Right lobe of liver (tissue), 6 donors: Measurements from ENCODE around the gene MET. TPM values are rescaled to one million over a fixed set of nuclear protein-coding genes. Genes with fewer than 3 reads are reported as not detected.
A peak's percentile ranks its signal among the peaks of the same experiment; 100 is the strongest.

Experiments
- ATAC-seq, 4 donors: fragments of 200-7000 bp; cut with Tn5 transposase; one replicate each; pipeline ENCODE4 v1.9.1; 2020; ENCODE audit warnings: mild to moderate bottlenecking in 4 of 4, moderate library complexity in 4 of 4
- DNase-seq, 3 donors: peaks; one replicate each; pipeline ENCODE4 v3.0.0-alpha.2; 2020
- H3K27ac ChIP-seq, 3 donors: fragments of 200-600 bp; one replicate each; pipeline ENCODE4 v1.8.0; 2022
- H3K27me3 ChIP-seq, 2 donors: fragments of 200-600 bp; one replicate each; pipeline ENCODE4 v1.8.0; 2022
- H3K36me3 ChIP-seq, 4 donors: fragments of 200-600 bp; sonication (generic) in 1 of 4; one replicate each; pipeline versions ENCODE4 v1.5.1 to v1.8.0; 2017 to 2022; ENCODE audit warnings: control low read depth in 1 of 4
- H3K4me1 ChIP-seq, 4 donors: fragments of 200-600 bp; sonication (generic) in 1 of 4; one replicate each; pipeline versions ENCODE4 v1.5.1 to v1.8.0; 2017 to 2022; ENCODE audit warnings: control low read depth in 1 of 4
- H3K4me3 ChIP-seq, 3 donors: fragments of 200-600 bp; one replicate each; pipeline ENCODE4 v1.8.0; 2022
- H3K9me3 ChIP-seq, 4 donors: fragments of 200-600 bp; sonication (generic) in 1 of 4; one replicate each; pipeline versions ENCODE4 v1.5.1 to v1.8.0; 2017 to 2022; ENCODE audit warnings: control low read depth in 1 of 4
- POLR2A ChIP-seq: fragments of 450-650 bp; IDR thresholded peaks from one replicate; pipeline ENCODE4 v1.6.1; 2017; ENCODE audit warnings: antibody characterized with exemption, mild to moderate bottlenecking
- WGBS: methylation state at CpG from one replicate; pipeline ENCODE4 v1.1.6; 2018; ENCODE audit warnings: low coverage, low lambda C conversion rate; ENCODE audit not compliant: insufficient coverage; ENCODE audit errors: missing lambda C conversion rate; 5-methylcytosine and 5-hydroxymethylcytosine counted together
- intact Hi-C, 2 donors: fragments of 100-400 bp; cut with DNase I; formaldehyde crosslinking; loops; one replicate each; pipeline versions ENCODE4 v1.11.2 to v1.14.1; 2022
- total RNA-seq, 6 experiments: library from RNA; depleted of rRNA in 2 of 6; stranded (reverse); fragments of >200 nt in 2 of 6; fragmentation: NEBNext Ultra II Directional in 3 of 6; extraction: Animal tissue kit (Norgen Biotek cat#: 25700) in 3 of 6; gene quantifications; one replicate each; pipeline versions ENCODE4 v1.1.0 to v1.2.4, GENCODE V29; 2016 to 2023
- TF ChIP-seq, protein P1 (sequence below), 4 donors: fragments of 200-600 bp in 3 of 4; fragments of 450-650 bp in 1 of 4; IDR thresholded peaks; one replicate each; pipeline versions ENCODE4 v1.5.1 to v1.8.0; 2016 to 2022; ENCODE audit warnings: antibody characterized with exemption in 4 of 4, mild to moderate bottlenecking in 2 of 4
- donor health status: DM: no; HTN: yes; CAD: no.
- donor health status: DM: no; HTN: no; CAD: no.
- donor health status: DM: no; HTN: no; CAD: no.
- donor health status: DM: no; HTN: yes; CAD: no.
- donor health status: DM: no; HTN: yes; CAD: no.

Gene MET
- total RNA-seq, 6 experiments from 2014 or later = 32.9 to 45.2 (median 37.2) TPM

DNA sequence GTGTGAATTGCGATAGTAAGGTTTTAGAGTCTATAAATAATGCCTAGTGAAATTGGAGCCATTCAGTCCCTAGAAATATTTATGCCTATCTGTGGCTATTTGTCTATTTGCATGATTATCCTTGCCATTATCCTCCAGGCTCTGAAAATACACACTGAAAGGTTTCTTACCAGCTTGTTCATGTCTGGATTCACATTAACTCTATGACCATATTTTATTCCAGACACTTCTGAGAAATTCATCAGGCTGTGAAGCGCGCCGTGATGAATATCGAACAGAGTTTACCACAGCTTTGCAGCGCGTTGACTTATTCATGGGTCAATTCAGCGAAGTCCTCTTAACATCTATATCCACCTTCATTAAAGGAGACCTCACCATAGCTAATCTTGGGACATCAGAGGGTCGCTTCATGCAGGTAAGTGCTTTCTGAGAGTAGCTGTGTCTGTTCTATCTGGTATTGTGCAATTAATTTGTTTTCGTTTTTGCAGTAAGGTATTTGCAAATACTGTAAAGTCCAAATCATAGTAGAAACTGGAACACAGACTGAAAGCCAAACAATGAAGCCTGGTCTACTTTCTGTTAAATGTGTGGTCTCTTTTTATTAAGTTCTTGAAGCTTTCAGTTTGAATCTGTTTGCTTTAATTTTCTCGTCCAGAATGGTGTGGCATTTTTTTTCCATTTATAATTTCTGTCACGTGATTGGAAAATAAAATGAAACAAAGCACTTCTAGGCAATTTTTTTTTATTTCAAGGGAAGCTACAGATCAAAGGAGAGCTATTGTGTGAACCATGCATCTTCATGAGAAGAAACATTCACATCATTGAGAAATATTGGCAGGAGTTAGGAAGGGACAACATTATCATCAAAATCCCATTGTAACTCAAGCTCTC is 59.7 kb downstream of the MET start:
- Histone ChIP-seq H3K4me1 (peaks cover 0 to 49% (median 13%) of the 10 kb centered on the region in 4 donors), H3K36me3 (no peaks in the 10 kb centered on the region)

DNA sequence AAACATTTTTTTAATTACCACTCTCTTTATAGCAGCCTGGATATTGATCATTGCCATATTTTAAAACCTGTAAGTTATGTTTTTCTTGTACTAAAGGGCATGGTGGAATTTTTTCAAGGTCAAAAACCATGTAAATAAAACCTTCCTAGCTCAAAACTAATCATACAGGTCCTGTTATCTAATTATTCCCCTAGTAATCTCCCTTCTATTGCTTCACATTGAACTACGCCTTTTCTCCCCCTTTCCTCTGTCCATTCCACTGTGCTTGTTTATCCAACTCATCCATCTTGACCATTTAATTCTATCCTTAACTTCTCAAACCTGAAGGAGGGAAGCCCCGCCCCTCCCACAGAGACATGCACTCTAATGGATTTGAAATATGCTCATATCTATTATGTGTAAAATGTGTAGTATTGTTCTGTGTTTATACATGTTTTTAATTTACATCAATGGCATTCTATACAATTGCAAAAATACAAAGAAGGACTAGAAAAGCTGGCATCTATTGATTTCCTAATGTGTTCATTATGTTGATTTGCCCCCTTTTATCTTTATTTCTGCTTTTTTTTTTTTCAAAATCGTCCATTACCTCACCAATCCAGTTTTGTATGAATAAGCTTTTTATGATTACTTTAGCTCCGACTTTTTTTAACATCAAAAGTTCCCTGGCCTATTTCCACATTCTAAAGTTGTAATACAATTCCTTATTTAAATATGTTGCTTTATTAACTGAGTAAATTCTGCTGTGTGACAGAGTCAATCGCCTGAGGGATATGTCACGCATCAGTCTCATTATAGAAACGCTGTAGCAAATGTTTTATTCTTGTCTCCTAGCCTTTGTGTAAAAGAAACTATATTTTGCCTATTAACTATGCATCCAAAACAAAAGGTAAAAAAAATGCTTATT is 61.0 kb downstream of the MET start:
- Histone ChIP-seq H3K4me1 (peaks cover 0 to 49% (median 13%) of the 10 kb centered on the region in 4 donors), H3K27ac (peak overlapping the region in 2 of 3 donors; percentile 60 to 88), H3K36me3 (no peaks in the 10 kb centered on the region), H3K27me3 (no peaks in the 10 kb centered on the region), H3K9me3 (no peaks in the 10 kb centered on the region), H3K4me3 (no peak overlapping the region)
- intact Hi-C loops = no loop called here
- ATAC-seq (peak in 1 of 4 donors; percentile 8), DNase-seq (no peak)
- WGBS = 67% methylated on average over 7 of the region's 7 CpGs
- TF ChIP-seq, protein P1, sequence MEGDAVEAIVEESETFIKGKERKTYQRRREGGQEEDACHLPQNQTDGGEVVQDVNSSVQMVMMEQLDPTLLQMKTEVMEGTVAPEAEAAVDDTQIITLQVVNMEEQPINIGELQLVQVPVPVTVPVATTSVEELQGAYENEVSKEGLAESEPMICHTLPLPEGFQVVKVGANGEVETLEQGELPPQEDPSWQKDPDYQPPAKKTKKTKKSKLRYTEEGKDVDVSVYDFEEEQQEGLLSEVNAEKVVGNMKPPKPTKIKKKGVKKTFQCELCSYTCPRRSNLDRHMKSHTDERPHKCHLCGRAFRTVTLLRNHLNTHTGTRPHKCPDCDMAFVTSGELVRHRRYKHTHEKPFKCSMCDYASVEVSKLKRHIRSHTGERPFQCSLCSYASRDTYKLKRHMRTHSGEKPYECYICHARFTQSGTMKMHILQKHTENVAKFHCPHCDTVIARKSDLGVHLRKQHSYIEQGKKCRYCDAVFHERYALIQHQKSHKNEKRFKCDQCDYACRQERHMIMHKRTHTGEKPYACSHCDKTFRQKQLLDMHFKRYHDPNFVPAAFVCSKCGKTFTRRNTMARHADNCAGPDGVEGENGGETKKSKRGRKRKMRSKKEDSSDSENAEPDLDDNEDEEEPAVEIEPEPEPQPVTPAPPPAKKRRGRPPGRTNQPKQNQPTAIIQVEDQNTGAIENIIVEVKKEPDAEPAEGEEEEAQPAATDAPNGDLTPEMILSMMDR (IDR thresholded peaks at IDR 0.05) = no peak
- TF ChIP-seq POLR2A = no peak

More for the DNA sequence above, 59.7 kb downstream of the MET start:
- TF ChIP-seq, protein P1 (IDR thresholded peaks at IDR 0.05) = no peak
- no peak for TF ChIP-seq POLR2A
- 31% methylated on average over 12 of the region's 12 CpGs for WGBS
- Histone ChIP-seq H3K27ac (peak overlapping the region; percentile 47 to 88 (median 60)), H3K9me3 (no peaks in the 10 kb centered on the region), H3K27me3 (no peaks in the 10 kb centered on the region), H3K4me3 (peak overlapping the region in 2 of 3 donors; percentile 29 to 41)
- peak; percentile 63 to 80 (median 78) for ATAC-seq
- DNase-seq = no peak
- intact Hi-C loops = no loop called here

DNA sequence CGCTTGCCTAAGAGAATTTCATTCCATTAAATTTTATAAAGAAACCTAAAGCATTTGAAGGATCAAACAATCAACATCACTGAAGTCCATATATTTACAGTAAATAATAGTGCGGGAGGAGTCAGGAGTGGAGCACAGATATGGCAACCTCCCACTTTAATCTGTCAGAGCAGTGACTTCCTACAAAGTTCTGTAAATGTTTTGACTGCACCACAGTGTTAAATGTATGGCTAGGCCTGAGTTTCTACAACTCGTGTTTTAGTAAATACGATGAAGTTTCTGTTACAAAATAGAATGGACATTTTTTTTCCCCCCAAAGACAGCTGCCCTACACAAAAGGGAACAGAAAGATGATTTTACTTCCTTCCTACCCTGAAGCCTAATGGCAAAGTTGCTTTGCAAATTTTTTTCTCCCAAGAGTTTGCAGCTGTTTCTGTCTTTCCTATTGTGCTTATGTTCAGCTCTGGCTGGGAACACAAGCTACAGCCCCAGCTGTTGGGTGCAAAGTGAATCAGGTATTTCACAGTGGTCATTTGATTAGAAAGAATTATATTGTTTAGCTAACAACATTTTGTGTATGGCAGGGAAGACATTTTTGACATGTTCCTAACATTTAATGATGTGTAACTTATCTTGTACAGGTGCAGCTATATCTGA is 62.1 kb downstream of the MET start:
- H3K4me1 ChIP-seq = peaks cover 0 to 55% (median 16%) of the 10 kb centered on the region in 4 donors
- no peaks in the 10 kb centered on the region for H3K36me3 ChIP-seq
- DNase-seq (no peak), ATAC-seq (no peak)
- H3K4me3 ChIP-seq = no peak overlapping the region
- WGBS = 51% methylated on average over 4 of the region's 4 CpGs
- no peak for TF ChIP-seq POLR2A
- TF ChIP-seq, protein P1 (IDR thresholded peaks at IDR 0.05) = no peak
- no peaks in the 10 kb centered on the region for H3K27me3 ChIP-seq
- H3K27ac ChIP-seq = peak overlapping the region in 1 of 3 donors; percentile 27
- intact Hi-C loops = no loop called here
- H3K9me3 ChIP-seq = no peaks in the 10 kb centered on the region

DNA sequence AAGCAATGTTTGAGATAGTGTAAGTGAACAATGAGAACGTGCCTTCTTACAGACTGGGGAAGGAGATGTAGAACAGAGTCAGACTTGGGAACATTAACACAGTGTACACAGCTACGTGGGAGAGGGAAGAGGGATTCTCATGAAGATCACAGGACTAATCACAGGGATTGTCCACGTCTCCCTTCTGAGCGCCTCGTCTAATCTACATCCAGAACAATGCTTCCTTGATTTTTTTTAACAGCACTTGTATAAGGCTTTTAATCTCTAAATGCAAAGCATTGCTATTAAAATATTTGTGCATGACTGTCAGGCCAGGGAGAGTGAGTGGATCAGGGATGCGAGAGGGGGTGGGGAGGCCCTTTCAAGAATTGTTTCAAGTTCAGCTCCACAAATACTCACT is 62.7 kb downstream of the MET start:
- H3K4me3 ChIP-seq = no peak overlapping the region
- no peak for DNase-seq
- no peak overlapping the region for H3K27ac ChIP-seq
- 84% methylated on average over 6 of the region's 6 CpGs for WGBS
- H3K4me1 ChIP-seq = peaks cover 0 to 62% (median 16%) of the 10 kb centered on the region in 4 donors
- no peaks in the 10 kb centered on the region for H3K9me3 ChIP-seq
- no peaks in the 10 kb centered on the region for H3K27me3 ChIP-seq
- no peak for ATAC-seq
- TF ChIP-seq, protein P1 (IDR thresholded peaks at IDR 0.05) = no peak
- TF ChIP-seq POLR2A = no peak
- intact Hi-C loops = no loop called here
- no peaks in the 10 kb centered on the region for H3K36me3 ChIP-seq
